ENCODE data around the gene CFAP77.

DNA sequence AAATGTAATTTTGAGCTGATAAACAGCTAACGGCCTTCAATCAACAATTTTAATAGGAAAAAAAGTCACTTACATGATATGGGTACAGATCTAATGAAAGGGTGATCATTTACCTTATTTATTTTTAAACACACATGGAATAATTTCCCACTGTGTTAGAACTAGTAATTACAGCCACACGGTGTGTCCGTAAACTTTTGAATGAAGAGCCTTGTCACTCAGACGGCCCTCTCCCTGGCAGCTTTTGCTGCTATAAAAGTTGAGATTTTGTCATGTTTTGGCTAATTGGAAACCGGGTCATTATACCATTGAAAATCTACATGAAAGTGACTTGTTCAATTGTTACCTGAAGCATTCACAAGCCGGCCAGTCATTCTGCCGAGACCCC lies 15.7 kb downstream of the CFAP77 start:
- TF ChIP-seq, protein P1, sequence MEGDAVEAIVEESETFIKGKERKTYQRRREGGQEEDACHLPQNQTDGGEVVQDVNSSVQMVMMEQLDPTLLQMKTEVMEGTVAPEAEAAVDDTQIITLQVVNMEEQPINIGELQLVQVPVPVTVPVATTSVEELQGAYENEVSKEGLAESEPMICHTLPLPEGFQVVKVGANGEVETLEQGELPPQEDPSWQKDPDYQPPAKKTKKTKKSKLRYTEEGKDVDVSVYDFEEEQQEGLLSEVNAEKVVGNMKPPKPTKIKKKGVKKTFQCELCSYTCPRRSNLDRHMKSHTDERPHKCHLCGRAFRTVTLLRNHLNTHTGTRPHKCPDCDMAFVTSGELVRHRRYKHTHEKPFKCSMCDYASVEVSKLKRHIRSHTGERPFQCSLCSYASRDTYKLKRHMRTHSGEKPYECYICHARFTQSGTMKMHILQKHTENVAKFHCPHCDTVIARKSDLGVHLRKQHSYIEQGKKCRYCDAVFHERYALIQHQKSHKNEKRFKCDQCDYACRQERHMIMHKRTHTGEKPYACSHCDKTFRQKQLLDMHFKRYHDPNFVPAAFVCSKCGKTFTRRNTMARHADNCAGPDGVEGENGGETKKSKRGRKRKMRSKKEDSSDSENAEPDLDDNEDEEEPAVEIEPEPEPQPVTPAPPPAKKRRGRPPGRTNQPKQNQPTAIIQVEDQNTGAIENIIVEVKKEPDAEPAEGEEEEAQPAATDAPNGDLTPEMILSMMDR (IDR thresholded peaks at IDR 0.05) = no peak
- TF ChIP-seq EP300 (IDR thresholded peaks at IDR 0.05) (no peak), POLR2AphosphoS5 (IDR thresholded peaks at IDR 0.05) (no peak), POLR2A (IDR thresholded peaks at IDR 0.05) (no peak)
